Breast epithelium (tissue), 3 donors: ENCODE results near the gene PSMA7.

Source experiments
- CTCF ChIP-seq, 3 donors: fragments of 450-650 bp; IDR thresholded peaks; one replicate each; pipeline ENCODE4 v1.5.1; 2016 to 2017; ENCODE audit warnings: antibody characterized with exemption in 3 of 3, mild to moderate bottlenecking in 3 of 3, moderate library complexity in 3 of 3
- POLR2A ChIP-seq: fragments of 450-650 bp; IDR thresholded peaks from one replicate; pipeline ENCODE4 v1.6.1; 2016; ENCODE audit warnings: antibody characterized with exemption, mild to moderate bottlenecking, moderate library complexity
- POLR2AphosphoS5 ChIP-seq, 3 donors: sonication (generic); formaldehyde crosslinking; IDR thresholded peaks; one replicate each; pipeline ENCODE4 v1.6.1; 2017; ENCODE audit warnings: antibody characterized with exemption in 3 of 3

- TF ChIP-seq CTCF (IDR thresholded peaks at IDR 0.05) (no peak), POLR2AphosphoS5 (IDR thresholded peaks at IDR 0.05) (no peak), POLR2A (no peak)
These were observed 54.7 kb downstream of the PSMA7 start for GRCh38 chr20:62088258-62089127.
